Endodermal cell (in vitro differentiated cells): ENCODE data around the gene XXYLT1. TPM values are rescaled to one million over a fixed set of nuclear protein-coding genes. Genes with fewer than 3 reads are reported as not detected.
A peak's percentile ranks its signal among the peaks of the same experiment; 100 is the strongest.

Experiments used
- DNase-seq: peaks from one replicate; pipeline ENCODE4 v3.0.0-alpha.2; 2017
- H3K27ac ChIP-seq: 2 replicates; pipeline ENCODE4 v1.5.1; 2013; ENCODE audit warnings: mild to moderate bottlenecking, low read depth, low read length, moderate library complexity
- H3K27me3 ChIP-seq: 2 replicates; pipeline ENCODE4 v1.6.1; 2013; ENCODE audit warnings: mild to moderate bottlenecking, low read length, moderate library complexity; ENCODE audit not compliant: insufficient read depth, control insufficient read depth, poor library complexity, severe bottlenecking
- H3K36me3 ChIP-seq: 2 replicates; pipeline ENCODE4 v1.7.0; 2013; ENCODE audit warnings: mild to moderate bottlenecking, low read length, moderate library complexity; ENCODE audit not compliant: control insufficient read depth, insufficient read depth
- H3K4me1 ChIP-seq: one replicate; pipeline ENCODE4 v1.7.0; 2013; ENCODE audit warnings: low read length; ENCODE audit not compliant: control insufficient read depth, insufficient read depth
- H3K4me3 ChIP-seq: 2 replicates; pipeline ENCODE4 v1.5.1; 2013; ENCODE audit warnings: mild to moderate bottlenecking, low read length, moderate library complexity
- H3K9ac ChIP-seq: 2 replicates; pipeline ENCODE4 v1.6.1; 2013; ENCODE audit warnings: mild to moderate bottlenecking, low read length, moderate library complexity; ENCODE audit not compliant: poor library complexity, severe bottlenecking; ENCODE audit errors: extremely low read depth
- H3K9me3 ChIP-seq: 2 replicates; pipeline ENCODE4 v1.6.1; 2013; ENCODE audit warnings: mild to moderate bottlenecking, low read length, moderate library complexity; ENCODE audit not compliant: control insufficient read depth
- H3K27ac Mint-ChIP-seq: 2 replicates; pipeline ENCODE4 v1.8.0; 2020; ENCODE audit warnings: mixed read lengths
- H3K27me3 Mint-ChIP-seq: 2 replicates; pipeline ENCODE4 v1.8.0; 2021; ENCODE audit warnings: mild to moderate bottlenecking, mixed read lengths; ENCODE audit not compliant: insufficient read depth
- H3K36me3 Mint-ChIP-seq: 2 replicates; pipeline ENCODE4 v1.8.0; 2020; ENCODE audit warnings: low read depth, mixed read lengths
- H3K4me1 Mint-ChIP-seq: 2 replicates; pipeline ENCODE4 v1.8.0; 2020; ENCODE audit warnings: mixed read lengths
- H3K4me3 Mint-ChIP-seq: 2 replicates; pipeline ENCODE4 v1.8.0; 2020; ENCODE audit warnings: mild to moderate bottlenecking, moderate library complexity, mixed read lengths
- H3K9me3 Mint-ChIP-seq: 2 replicates; pipeline ENCODE4 v1.8.0; 2020; ENCODE audit warnings: mild to moderate bottlenecking, mixed read lengths
- CTCF ChIP-seq: fragments of 200-600 bp; sonication (generic); conservative IDR thresholded peaks from 2 replicates; pipeline ENCODE4 v1.5.0; 2021; ENCODE audit warnings: antibody characterized with exemption, mild to moderate bottlenecking
- WGBS, 2 experiments: methylation state at CpG; one replicate each; pipeline versions ENCODE4 v1.1.5 to v1.1.7; 2013; ENCODE audit warnings: missing lambda C conversion rate in 2 of 2, mixed read lengths in 1 of 2; ENCODE audit not compliant: insufficient coverage in 1 of 2, insufficient read length in 1 of 2; 5-methylcytosine and 5-hydroxymethylcytosine counted together
- total RNA-seq, 2 donors: library from RNA; stranded (reverse); fragmentation: NEBNext Ultra II Directional in 1 of 2; extraction: Animal tissue kit (Norgen Biotek cat#: 25700) in 1 of 2; gene quantifications; 2 replicates in 1 of 2; 3 replicates in 1 of 2; pipeline ENCODE4 v1.2.1, GENCODE V29; 2021

Gene XXYLT1
- total RNA-seq, 2 donors from 2014 or later, result 35.5 to 38.3 TPM

GRCh38 chr3:195160257-195160898 lies 110.6 kb downstream of the XXYLT1 start:
- no peak for TF ChIP-seq CTCF
- no peak overlapping the region for H3K27ac ChIP-seq
- WGBS, 2 experiments, result 84 to 89% methylated on average over 7 to 14 of the region's 14 CpGs
- H3K9ac ChIP-seq, result no peak overlapping the region
- H3K9me3 Mint-ChIP-seq, result no peaks in the 10 kb centered on the region
- H3K4me3 ChIP-seq, result no peak overlapping the region
- no peaks in the 10 kb centered on the region for H3K4me1 ChIP-seq
- peaks cover 10% of the 10 kb centered on the region for H3K36me3 Mint-ChIP-seq
- DNase-seq, result peak; percentile 65
- H3K4me1 Mint-ChIP-seq, result peaks cover 21% of the 10 kb centered on the region
- no peaks in the 10 kb centered on the region for H3K27me3 ChIP-seq
- no peaks in the 10 kb centered on the region for H3K9me3 ChIP-seq
- H3K4me3 Mint-ChIP-seq, result no peak overlapping the region
- H3K27ac Mint-ChIP-seq, result peak overlapping the region; percentile 48
- H3K27me3 Mint-ChIP-seq, result no peaks in the 10 kb centered on the region
- H3K36me3 ChIP-seq, result peaks cover 6% of the 10 kb centered on the region

DNA sequence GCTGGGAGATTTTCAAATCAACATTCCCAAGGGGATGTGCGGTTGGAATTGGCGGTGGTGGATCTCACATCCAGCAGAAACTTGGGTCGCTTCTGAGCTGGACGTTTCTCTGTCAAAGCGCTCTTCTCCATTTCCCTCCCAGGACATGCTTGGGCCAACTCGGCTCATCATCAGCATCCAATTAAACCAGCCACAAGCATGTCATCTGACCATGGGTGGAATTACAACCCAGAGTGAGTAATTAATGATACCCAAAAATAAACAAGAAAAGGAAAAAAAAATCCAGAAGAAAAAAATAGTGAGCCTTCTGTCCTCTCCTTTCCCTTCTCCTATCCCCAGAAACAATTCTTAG lies 111.2 kb downstream of the XXYLT1 start:
- H3K27ac Mint-ChIP-seq, result peak overlapping the region; percentile 32
- H3K27me3 Mint-ChIP-seq, result no peaks in the 10 kb centered on the region
- no peaks in the 10 kb centered on the region for H3K9me3 Mint-ChIP-seq
- H3K4me1 Mint-ChIP-seq, result peaks cover 25% of the 10 kb centered on the region
- no peaks in the 10 kb centered on the region for H3K9me3 ChIP-seq
- H3K4me3 Mint-ChIP-seq, result no peak overlapping the region
- peaks cover 10% of the 10 kb centered on the region for H3K36me3 Mint-ChIP-seq
- H3K36me3 ChIP-seq, result peaks cover 8% of the 10 kb centered on the region
- H3K4me1 ChIP-seq, result peaks cover 5% of the 10 kb centered on the region
- no peak for TF ChIP-seq CTCF
- WGBS, 2 experiments, result 96 to 100% methylated on average over 5 to 6 of the region's 6 CpGs
- no peak overlapping the region for H3K9ac ChIP-seq
- H3K4me3 ChIP-seq, result no peak overlapping the region
- no peaks in the 10 kb centered on the region for H3K27me3 ChIP-seq
- no peak overlapping the region for H3K27ac ChIP-seq
- no peak for DNase-seq

- no peaks in the 10 kb centered on the region for H3K9me3 Mint-ChIP-seq
- Histone ChIP-seq H3K9ac (no peak overlapping the region), H3K27ac (no peak overlapping the region), H3K9me3 (no peaks in the 10 kb centered on the region), H3K4me3 (no peak overlapping the region), H3K36me3 (peaks cover 8% of the 10 kb centered on the region), H3K27me3 (no peaks in the 10 kb centered on the region), H3K4me1 (peaks cover 10% of the 10 kb centered on the region)
- H3K36me3 Mint-ChIP-seq, result peaks cover 8% of the 10 kb centered on the region
- no peak overlapping the region for H3K4me3 Mint-ChIP-seq
- peaks cover 30% of the 10 kb centered on the region for H3K4me1 Mint-ChIP-seq
- TF ChIP-seq CTCF, result no peak
- 93 to 98% methylated on average over 6 to 10 of the region's 10 CpGs for WGBS, 2 experiments
- H3K27ac Mint-ChIP-seq, result no peak overlapping the region
- DNase-seq, result no peak
- H3K27me3 Mint-ChIP-seq, result no peaks in the 10 kb centered on the region
Measured at GRCh38 chr3:195159117-195159813, 111.7 kb downstream of the XXYLT1 start.
